ENCODE results near the gene CHRNE.
"Not testable (repeated sequence)": the region's sequence is repeated elsewhere in the genome, so short reads cannot be mapped to it uniquely, and the experiment has no call there.

CHRNE gene

DNA sequence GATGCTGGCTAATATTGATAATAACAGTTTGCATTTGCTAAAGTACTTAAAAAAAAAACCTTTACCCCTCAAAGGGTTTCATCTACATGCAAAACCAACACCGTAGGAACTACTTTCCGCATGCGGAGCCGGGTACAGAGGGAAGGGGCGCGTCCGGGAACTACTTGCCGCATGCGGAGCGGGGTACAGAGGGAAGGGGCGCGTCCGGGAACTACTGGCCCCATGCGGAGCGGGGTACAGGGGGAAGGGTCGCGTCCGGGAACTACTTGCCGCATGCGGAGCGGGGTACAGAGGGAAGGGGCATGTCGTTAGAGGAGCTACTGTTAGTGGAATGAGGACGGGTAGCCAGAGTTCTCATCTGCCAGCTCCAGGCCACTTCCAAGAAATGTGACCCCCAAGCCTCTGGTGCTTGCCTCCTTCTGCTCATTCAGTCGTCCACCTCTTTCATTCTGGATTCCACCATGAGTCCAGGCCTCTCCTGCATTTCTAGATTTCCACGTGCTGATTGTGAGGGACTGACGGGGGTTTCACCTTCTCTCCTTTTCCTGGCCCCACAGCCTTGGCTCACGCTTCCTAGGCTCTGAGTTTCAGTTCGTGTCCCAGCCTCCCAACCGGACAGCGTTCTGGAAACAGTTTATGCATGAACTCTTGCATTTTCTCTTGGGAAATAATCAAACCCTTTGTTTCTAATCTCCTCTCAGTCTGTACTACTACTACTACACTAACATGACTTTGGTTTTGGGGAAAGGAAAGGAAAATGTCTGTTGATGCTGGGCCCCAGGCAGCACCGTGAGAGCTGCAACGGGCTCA lies 42.9 kb downstream of the CHRNE start:
- no peak overlapping the region for H3K4me3 ChIP-seq (ENCODE audit: insufficient read depth in 1 of 2, low read depth in 1 of 2, low read length in 2 of 2)
- H3K18ac ChIP-seq (ENCODE audit: low read depth in 1 of 2, low read length in 2 of 2), result no peak overlapping the region
- no peaks in the 10 kb centered on the region for H3K9me3 ChIP-seq (ENCODE audit: control insufficient read depth, low read length)
- H2BK12ac ChIP-seq (ENCODE audit: low read length in 2 of 2), result no peak overlapping the region
- no peak overlapping the region for H3K4ac ChIP-seq (ENCODE audit: low read depth in 1 of 2, low read length in 2 of 2)
- no peak overlapping the region for H3K23ac ChIP-seq (ENCODE audit: low read length in 2 of 2)
- peaks cover 36% of the 10 kb centered on the region for H3K79me1 ChIP-seq (replicated peaks; ENCODE audit: low read length, poor library complexity, severe bottlenecking)
- no peak overlapping the region for H3K27ac ChIP-seq (ENCODE audit: low read length, poor library complexity, severe bottlenecking)
- no peak overlapping the region for H3K14ac ChIP-seq (ENCODE audit: low read length in 2 of 2)
- H3K9ac ChIP-seq (ENCODE audit: low read length), result peak overlapping the region; percentile 27
- WGBS, result 83% methylated on average over 26 of the region's 32 CpGs
- no peak overlapping the region for H4K91ac ChIP-seq (ENCODE audit: low read length)
- no peaks in the 10 kb centered on the region for H3K27me3 ChIP-seq (ENCODE audit: control insufficient read depth in 1 of 2, insufficient read depth in 1 of 2, low read length in 2 of 2)
- no peak overlapping the region for H2AFZ ChIP-seq (ENCODE audit: low read depth, low read length)
- no peak overlapping the region for H2AK5ac ChIP-seq (ENCODE audit: low read length, severe bottlenecking)
- H2BK120ac ChIP-seq (ENCODE audit: low read depth, low read length), result no peak overlapping the region
- no peak overlapping the region for H2BK5ac ChIP-seq (ENCODE audit: low read depth, low read length, poor library complexity, severe bottlenecking)
- peaks cover 11 to 28% of the 10 kb centered on the region in 2 experiments for H3K36me3 ChIP-seq (ENCODE audit: control insufficient read depth in 1 of 2, insufficient read depth in 2 of 2, low read depth in 1 of 2, low read length in 2 of 2)
- no peak overlapping the region for H2BK15ac ChIP-seq (ENCODE audit: low read depth, poor library complexity, severe bottlenecking)
- peaks cover 13% of the 10 kb centered on the region for H3K4me1 ChIP-seq (ENCODE audit: control insufficient read depth, insufficient read depth, low read depth, low read length)
- no peak overlapping the region for H3K4me2 ChIP-seq (ENCODE audit: low read length, poor library complexity, severe bottlenecking)
- DNase-seq, result no peak
- no peak overlapping the region for H4K8ac ChIP-seq (ENCODE audit: low read length)

- Histone ChIP-seq H3K4me2 (ENCODE audit: low read length, poor library complexity, severe bottlenecking) (no peak overlapping the region), H4K8ac (ENCODE audit: low read length) (no peak overlapping the region), H3K23ac (ENCODE audit: low read length in 2 of 2) (no peak overlapping the region), H4K91ac (ENCODE audit: low read length) (no peak overlapping the region), H3K27ac (ENCODE audit: low read length, poor library complexity, severe bottlenecking) (peak overlapping the region; percentile 65), H2AFZ (ENCODE audit: low read depth, low read length) (no peak overlapping the region), H2AK5ac (ENCODE audit: low read length, severe bottlenecking) (peak overlapping the region; percentile 51), H3K79me1 (replicated peaks; ENCODE audit: low read length, poor library complexity, severe bottlenecking) (peaks cover 41% of the 10 kb centered on the region), H2BK120ac (ENCODE audit: low read depth, low read length) (no peak overlapping the region), H3K9ac (ENCODE audit: low read length) (no peak overlapping the region), H3K14ac (ENCODE audit: low read length in 2 of 2) (no peak overlapping the region), H3K4me1 (ENCODE audit: control insufficient read depth, insufficient read depth, low read depth, low read length) (peaks cover 18% of the 10 kb centered on the region), H3K27me3 (ENCODE audit: control insufficient read depth in 1 of 2, insufficient read depth in 1 of 2, low read length in 2 of 2) (no peaks in the 10 kb centered on the region), H2BK12ac (ENCODE audit: low read length in 2 of 2) (peak overlapping the region in 1 of 2 experiments; percentile 19), H3K4ac (ENCODE audit: low read depth in 1 of 2, low read length in 2 of 2) (no peak overlapping the region), H2BK5ac (ENCODE audit: low read depth, low read length, poor library complexity, severe bottlenecking) (no peak overlapping the region), H3K18ac (ENCODE audit: low read depth in 1 of 2, low read length in 2 of 2) (peak overlapping the region in 1 of 2 experiments; percentile 46), H3K9me3 (ENCODE audit: control insufficient read depth, low read length) (no peaks in the 10 kb centered on the region), H3K4me3 (ENCODE audit: insufficient read depth in 1 of 2, low read depth in 1 of 2, low read length in 2 of 2) (no peak overlapping the region), H2BK15ac (ENCODE audit: low read depth, poor library complexity, severe bottlenecking) (no peak overlapping the region), H3K36me3 (ENCODE audit: control insufficient read depth in 1 of 2, insufficient read depth in 2 of 2, low read depth in 1 of 2, low read length in 2 of 2) (peaks cover 14 to 28% of the 10 kb centered on the region in 2 experiments)
- DNase-seq, result no peak
- WGBS, result 23% methylated on average over 5 of the region's 5 CpGs
Observed at GRCh38 chr17:4858882-4859260, 44.0 kb downstream of the CHRNE start.

- H2AK5ac ChIP-seq (ENCODE audit: low read length, severe bottlenecking), result peak overlapping the region; percentile 51
- H2BK5ac ChIP-seq (ENCODE audit: low read depth, low read length, poor library complexity, severe bottlenecking), result no peak overlapping the region
- H2BK12ac ChIP-seq (ENCODE audit: low read length in 2 of 2), result peak overlapping the region in 1 of 2 experiments; percentile 19
- no peak overlapping the region for H4K8ac ChIP-seq (ENCODE audit: low read length)
- H2BK15ac ChIP-seq (ENCODE audit: low read depth, poor library complexity, severe bottlenecking), result no peak overlapping the region
- H3K18ac ChIP-seq (ENCODE audit: low read depth in 1 of 2, low read length in 2 of 2), result peak overlapping the region in 1 of 2 experiments; percentile 46
- no peak overlapping the region for H3K23ac ChIP-seq (ENCODE audit: low read length in 2 of 2)
- WGBS, result 32% methylated on average over 3 of the region's 7 CpGs
- no peak overlapping the region for H2AFZ ChIP-seq (ENCODE audit: low read depth, low read length)
- H3K36me3 ChIP-seq (ENCODE audit: control insufficient read depth in 1 of 2, insufficient read depth in 2 of 2, low read depth in 1 of 2, low read length in 2 of 2), result peaks cover 14 to 28% of the 10 kb centered on the region in 2 experiments
- H3K4me3 ChIP-seq (ENCODE audit: insufficient read depth in 1 of 2, low read depth in 1 of 2, low read length in 2 of 2), result no peak overlapping the region
- no peak overlapping the region for H3K14ac ChIP-seq (ENCODE audit: low read length in 2 of 2)
- no peaks in the 10 kb centered on the region for H3K27me3 ChIP-seq (ENCODE audit: control insufficient read depth in 1 of 2, insufficient read depth in 1 of 2, low read length in 2 of 2)
- H3K9ac ChIP-seq (ENCODE audit: low read length), result no peak overlapping the region
- H3K4me2 ChIP-seq (ENCODE audit: low read length, poor library complexity, severe bottlenecking), result no peak overlapping the region
- no peak overlapping the region for H2BK120ac ChIP-seq (ENCODE audit: low read depth, low read length)
- DNase-seq, result no peak
- no peak overlapping the region for H4K91ac ChIP-seq (ENCODE audit: low read length)
- no peaks in the 10 kb centered on the region for H3K9me3 ChIP-seq (ENCODE audit: control insufficient read depth, low read length)
- H3K27ac ChIP-seq (ENCODE audit: low read length, poor library complexity, severe bottlenecking), result peak overlapping the region; percentile 65
- peaks cover 44% of the 10 kb centered on the region for H3K79me1 ChIP-seq (replicated peaks; ENCODE audit: low read length, poor library complexity, severe bottlenecking)
- peaks cover 23% of the 10 kb centered on the region for H3K4me1 ChIP-seq (ENCODE audit: control insufficient read depth, insufficient read depth, low read depth, low read length)
- no peak overlapping the region for H3K4ac ChIP-seq (ENCODE audit: low read depth in 1 of 2, low read length in 2 of 2)
Observed at GRCh38 chr17:4858068-4858881, 44.6 kb downstream of the CHRNE start.

DNA sequence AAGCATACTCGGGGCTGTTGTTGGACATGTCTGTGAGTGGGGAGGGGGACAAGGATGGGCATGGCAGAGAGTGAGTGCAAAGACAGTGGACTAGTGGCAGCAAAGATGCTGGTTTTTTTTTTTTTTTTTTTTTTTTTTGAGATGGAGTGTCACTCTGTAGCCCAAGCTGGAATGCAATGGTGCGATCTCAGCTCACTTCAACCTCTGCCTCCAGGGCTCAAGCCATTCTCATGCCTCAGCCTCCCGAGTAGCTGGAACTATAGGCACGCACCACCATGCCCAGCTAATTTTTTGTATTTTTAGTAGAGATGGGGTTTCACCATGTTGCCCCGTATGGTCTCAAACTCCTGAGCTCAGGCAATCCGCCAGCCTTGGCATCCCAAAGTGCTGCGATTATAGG lies 45.6 kb downstream of the CHRNE start:
- not testable (repeated sequence) for H4K91ac ChIP-seq (ENCODE audit: low read length); H3K27me3 ChIP-seq (ENCODE audit: control insufficient read depth in 1 of 2, insufficient read depth in 1 of 2, low read length in 2 of 2); H3K4ac ChIP-seq (ENCODE audit: low read depth in 1 of 2, low read length in 2 of 2); H2AFZ ChIP-seq (ENCODE audit: low read depth, low read length); H4K8ac ChIP-seq (ENCODE audit: low read length); H2BK5ac ChIP-seq (ENCODE audit: low read depth, low read length, poor library complexity, severe bottlenecking); H2BK12ac ChIP-seq (ENCODE audit: low read length in 2 of 2); H3K27ac ChIP-seq (ENCODE audit: low read length, poor library complexity, severe bottlenecking); H3K23ac ChIP-seq (ENCODE audit: low read length in 2 of 2); H3K4me3 ChIP-seq (ENCODE audit: insufficient read depth in 1 of 2, low read depth in 1 of 2, low read length in 2 of 2); H3K18ac ChIP-seq (ENCODE audit: low read depth in 1 of 2, low read length in 2 of 2); H3K4me2 ChIP-seq (ENCODE audit: low read length, poor library complexity, severe bottlenecking); H2BK15ac ChIP-seq (ENCODE audit: low read depth, poor library complexity, severe bottlenecking); DNase-seq; H2BK120ac ChIP-seq (ENCODE audit: low read depth, low read length); H3K9ac ChIP-seq (ENCODE audit: low read length); H3K9me3 ChIP-seq (ENCODE audit: control insufficient read depth, low read length); H2AK5ac ChIP-seq (ENCODE audit: low read length, severe bottlenecking)
- Histone ChIP-seq H3K4me1 (ENCODE audit: control insufficient read depth, insufficient read depth, low read depth, low read length) (peaks cover 30% of the 10 kb centered on the region), H3K79me1 (replicated peaks; ENCODE audit: low read length, poor library complexity, severe bottlenecking) (peaks cover 37% of the 10 kb centered on the region), H3K36me3 (ENCODE audit: control insufficient read depth in 1 of 2, insufficient read depth in 2 of 2, low read depth in 1 of 2, low read length in 2 of 2) (peaks cover 14 to 25% of the 10 kb centered on the region in 2 experiments), H3K14ac (ENCODE audit: low read length in 2 of 2) (peak overlapping the region in 1 of 2 experiments; percentile 5)
- WGBS, result 93% methylated on average over 4 of the region's 7 CpGs
